ENCODE measurements around the gene LAPTM5.

LAPTM5 gene

DNA sequence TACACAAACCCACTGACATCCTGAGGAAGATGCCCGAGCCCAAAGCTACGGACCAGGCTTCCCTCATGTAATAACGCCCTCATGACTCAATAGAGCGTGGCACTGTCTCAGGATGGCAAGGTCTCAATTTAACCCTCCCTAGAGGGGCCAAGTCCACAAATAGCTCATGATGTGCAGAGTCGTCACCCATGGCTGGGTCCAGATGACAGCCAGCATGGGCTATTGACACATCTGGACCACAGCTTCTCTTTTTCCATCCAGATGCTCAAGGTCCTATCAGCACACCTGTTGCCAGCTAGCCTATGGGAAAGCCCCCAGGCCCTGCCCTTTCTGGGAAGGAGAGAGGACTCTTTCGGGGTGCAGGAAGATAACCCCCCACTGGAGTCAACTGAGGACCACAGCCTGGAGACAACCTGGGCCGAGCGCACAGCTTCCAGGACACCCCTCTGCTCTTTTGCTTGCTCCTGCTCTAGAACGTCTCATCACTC lies 2.8 kb downstream of the LAPTM5 start:
- Mint-ChIP-seq H3K36me3 (ENCODE audit: insufficient read depth) (peaks cover 57% of the 10 kb centered on the region), H3K9me3 (no peaks in the 10 kb centered on the region), H3K4me3 (peak overlapping the region; percentile 92), H3K27me3 (no peaks in the 10 kb centered on the region), H3K27ac (ENCODE audit: low read depth) (peak overlapping the region; percentile 94), H3K4me1 (peaks cover 92% of the 10 kb centered on the region)
- peak in 1 of 2 donors; percentile 24 for DNase-seq (ENCODE audit: low spot score in 2 of 2)
- ATAC-seq (replicated peaks; ENCODE audit: extremely low read depth, poor library complexity, severe bottlenecking): no peak

DNA sequence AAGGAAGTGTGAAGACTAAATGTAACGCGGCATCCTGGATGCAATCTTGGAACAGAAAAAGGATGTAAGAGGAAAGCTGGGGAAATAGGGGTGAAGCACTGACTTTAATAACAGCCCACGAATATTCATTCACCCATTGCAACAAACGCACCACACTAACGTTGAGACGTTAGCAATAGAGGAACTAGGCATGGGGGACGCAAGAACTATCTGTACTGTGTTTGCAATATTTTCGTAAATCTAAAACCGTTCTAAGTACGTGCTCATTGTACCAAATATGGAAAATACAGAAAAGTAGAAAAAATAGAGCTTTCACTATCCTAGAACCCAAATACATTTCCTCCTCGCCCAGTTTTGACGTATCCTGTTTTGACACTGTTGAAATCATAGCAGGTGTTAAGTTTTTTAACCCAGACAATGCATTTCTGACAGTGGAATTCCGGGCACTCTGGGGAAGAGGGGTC lies 3.9 kb downstream of the LAPTM5 start:
- Mint-ChIP-seq H3K4me3 (peak overlapping the region; percentile 92), H3K27me3 (no peaks in the 10 kb centered on the region), H3K4me1 (peaks cover 93% of the 10 kb centered on the region), H3K36me3 (ENCODE audit: insufficient read depth) (peaks cover 57% of the 10 kb centered on the region), H3K27ac (ENCODE audit: low read depth) (peak overlapping the region; percentile 94), H3K9me3 (no peaks in the 10 kb centered on the region)
- no peak for ATAC-seq (replicated peaks; ENCODE audit: extremely low read depth, poor library complexity, severe bottlenecking)
- DNase-seq (ENCODE audit: low spot score in 2 of 2): no peak

DNA sequence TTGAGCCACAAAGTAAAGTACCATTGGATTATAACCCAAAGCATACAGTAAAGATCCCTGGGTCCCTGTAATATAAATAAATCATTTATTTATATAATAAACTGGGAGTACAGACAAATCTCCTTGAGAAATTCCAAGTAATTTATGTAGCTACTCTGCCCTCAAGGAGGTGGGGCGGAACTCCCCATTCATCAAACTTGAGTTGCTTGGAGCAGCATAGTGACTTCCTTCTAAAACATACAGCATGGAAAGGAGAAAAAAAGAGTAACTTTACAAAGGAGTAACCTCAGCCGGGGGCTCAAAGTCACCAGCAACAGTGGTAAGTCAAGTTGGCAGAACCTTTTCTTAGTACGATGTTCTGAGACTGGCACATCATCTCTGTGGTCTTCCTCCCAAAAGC lies 4.5 kb downstream of the LAPTM5 start:
- H3K27ac Mint-ChIP-seq (ENCODE audit: low read depth): peak overlapping the region; percentile 94
- H3K27me3 Mint-ChIP-seq: no peaks in the 10 kb centered on the region
- peak overlapping the region; percentile 92 for H3K4me3 Mint-ChIP-seq
- no peaks in the 10 kb centered on the region for H3K9me3 Mint-ChIP-seq
- ATAC-seq (replicated peaks; ENCODE audit: extremely low read depth, poor library complexity, severe bottlenecking): no peak
- H3K4me1 Mint-ChIP-seq: peaks cover 93% of the 10 kb centered on the region
- DNase-seq (ENCODE audit: low spot score in 2 of 2): no peak
- peaks cover 61% of the 10 kb centered on the region for H3K36me3 Mint-ChIP-seq (ENCODE audit: insufficient read depth)

DNA sequence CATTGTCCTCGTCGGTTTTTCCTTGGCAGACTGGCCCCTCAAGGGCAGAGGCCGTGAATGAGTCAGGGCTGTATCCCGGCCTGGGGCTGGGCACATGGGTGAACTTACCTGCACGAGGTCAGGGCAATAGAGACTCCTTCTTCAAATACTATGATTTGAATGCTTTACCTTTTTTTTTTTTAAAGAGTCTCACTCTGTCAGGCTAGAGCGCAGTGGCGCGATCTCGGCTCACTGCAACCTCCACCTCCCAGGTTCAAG lies 5.0 kb downstream of the LAPTM5 start:
- Mint-ChIP-seq H3K27me3 (no peaks in the 10 kb centered on the region), H3K4me1 (peaks cover 95% of the 10 kb centered on the region), H3K9me3 (no peaks in the 10 kb centered on the region), H3K36me3 (ENCODE audit: insufficient read depth) (peaks cover 66% of the 10 kb centered on the region), H3K27ac (ENCODE audit: low read depth) (peak overlapping the region; percentile 94), H3K4me3 (peak overlapping the region; percentile 92)
- DNase-seq (ENCODE audit: low spot score in 2 of 2) (no peak), ATAC-seq (replicated peaks; ENCODE audit: extremely low read depth, poor library complexity, severe bottlenecking) (no peak)

DNA sequence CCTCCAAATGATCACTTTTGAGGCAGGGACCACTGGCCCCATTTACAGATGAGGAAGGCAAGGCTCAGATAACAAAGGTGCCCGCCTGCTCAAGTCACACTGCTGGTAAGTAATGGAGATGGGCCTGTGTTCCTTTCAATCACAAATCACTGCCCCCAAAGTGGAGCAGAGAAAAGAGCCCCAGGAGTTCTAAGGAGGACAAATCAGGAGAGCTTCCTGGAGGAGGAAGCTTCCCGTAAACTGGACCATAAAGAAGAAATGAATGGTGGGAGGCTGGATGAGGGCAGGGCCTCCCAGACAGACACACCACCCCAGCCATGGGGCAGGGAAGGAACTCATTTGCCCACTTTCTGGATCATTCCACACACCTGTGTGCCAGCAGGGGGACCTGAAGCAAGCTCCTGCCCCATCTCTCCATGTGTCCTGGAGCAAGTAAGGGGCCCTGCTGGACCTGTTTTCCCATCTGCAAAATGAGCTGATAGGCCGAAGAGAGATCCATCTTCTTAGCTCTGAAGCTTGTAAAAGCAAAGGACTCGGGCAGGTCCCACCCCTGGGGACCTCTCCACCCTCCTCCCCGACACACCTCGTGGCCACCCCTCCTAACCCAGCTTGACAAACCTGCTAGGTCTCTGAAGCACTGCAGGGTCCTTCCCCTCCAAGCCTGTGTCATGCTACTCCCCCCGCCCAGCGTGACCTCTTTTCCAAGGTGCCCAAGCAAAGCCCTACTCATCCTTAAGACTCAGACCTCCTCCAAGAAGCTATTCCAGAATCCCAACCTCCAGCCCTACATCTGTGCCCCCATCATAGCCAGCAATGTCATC lies 5.5 kb downstream of the LAPTM5 start:
- DNase-seq (ENCODE audit: low spot score in 2 of 2): no peak
- Mint-ChIP-seq H3K27ac (ENCODE audit: low read depth) (peak overlapping the region; percentile 94), H3K27me3 (no peaks in the 10 kb centered on the region), H3K4me1 (peaks cover 95% of the 10 kb centered on the region), H3K9me3 (no peaks in the 10 kb centered on the region), H3K4me3 (peak overlapping the region; percentile 92), H3K36me3 (ENCODE audit: insufficient read depth) (peaks cover 66% of the 10 kb centered on the region)
- ATAC-seq (replicated peaks; ENCODE audit: extremely low read depth, poor library complexity, severe bottlenecking): no peak

DNA sequence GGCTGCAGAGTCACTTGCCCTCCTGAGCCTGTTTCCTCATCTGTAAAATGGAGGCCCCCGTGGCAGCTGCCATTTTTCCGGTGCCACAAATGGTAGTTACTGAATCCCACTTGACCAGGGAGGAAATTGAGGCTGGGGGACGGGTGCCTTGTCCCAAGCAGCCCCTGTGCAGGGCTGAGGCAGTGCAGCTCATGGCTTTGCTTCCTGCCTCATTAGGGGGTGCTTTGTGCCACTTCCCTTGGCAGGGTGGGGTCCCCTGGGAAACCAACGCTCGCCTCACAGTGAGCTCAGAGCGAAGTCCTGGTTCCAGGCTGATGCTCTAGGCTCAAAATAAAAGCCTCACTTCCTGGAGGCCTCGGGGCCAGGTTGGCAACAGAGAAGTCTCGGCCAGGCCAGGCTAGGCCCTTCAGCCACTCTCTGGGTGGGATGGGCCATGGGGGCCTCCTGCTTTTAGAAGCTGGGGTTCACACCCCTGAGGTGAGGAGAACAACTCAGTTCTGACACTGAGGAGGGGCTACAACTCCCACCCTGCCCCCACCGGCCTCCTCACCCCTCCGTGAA lies 6.8 kb downstream of the LAPTM5 start:
- no peak for DNase-seq (ENCODE audit: low spot score in 2 of 2)
- H3K4me1 Mint-ChIP-seq: peaks cover 97% of the 10 kb centered on the region
- H3K36me3 Mint-ChIP-seq (ENCODE audit: insufficient read depth): peaks cover 68% of the 10 kb centered on the region
- ATAC-seq (replicated peaks; ENCODE audit: extremely low read depth, poor library complexity, severe bottlenecking): no peak
- no peaks in the 10 kb centered on the region for H3K9me3 Mint-ChIP-seq
- H3K27ac Mint-ChIP-seq (ENCODE audit: low read depth): peak overlapping the region; percentile 94
- no peaks in the 10 kb centered on the region for H3K27me3 Mint-ChIP-seq
- peak overlapping the region; percentile 92 for H3K4me3 Mint-ChIP-seq

DNA sequence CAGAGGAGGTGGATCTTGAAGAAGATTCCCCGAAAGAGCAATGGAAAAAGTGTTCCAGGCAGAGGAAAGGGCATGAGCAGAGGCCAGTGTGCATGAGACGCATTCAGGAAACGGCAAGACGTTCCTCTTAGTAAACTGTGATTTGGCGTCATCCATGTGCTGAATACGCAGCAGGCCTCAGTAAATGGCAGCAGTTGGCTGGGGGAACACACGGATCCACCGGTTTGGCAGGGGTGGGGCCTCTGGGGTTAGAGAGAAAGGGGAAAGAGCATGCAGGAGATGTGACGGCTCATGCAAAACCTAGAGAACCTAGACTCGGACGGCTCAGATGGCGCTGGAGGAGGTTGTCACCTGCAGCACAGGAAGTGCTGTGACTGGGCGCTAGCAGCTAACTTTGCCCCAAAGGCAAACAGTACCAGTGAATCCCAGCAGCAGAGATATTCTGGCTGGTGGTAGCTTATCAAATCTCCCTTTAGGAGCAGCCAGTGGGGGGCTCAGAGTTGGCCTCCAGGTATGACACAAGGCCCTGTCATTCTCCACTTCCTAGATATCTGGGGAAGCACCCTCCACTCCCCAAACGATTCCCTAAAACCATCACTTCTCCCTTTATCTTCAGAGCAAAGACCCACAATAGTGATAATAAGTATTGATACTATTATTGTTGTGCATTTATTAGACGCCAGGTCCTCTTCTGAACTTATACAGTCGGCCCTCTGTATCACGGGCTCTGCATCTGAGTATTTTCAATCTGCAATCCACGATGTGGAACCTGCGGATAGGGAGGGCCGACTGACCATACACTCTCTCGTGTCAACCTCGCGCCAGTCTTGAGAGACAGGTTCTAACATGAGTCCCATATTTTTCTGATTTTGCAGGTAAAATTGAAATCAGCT lies 7.6 kb downstream of the LAPTM5 start:
- peaks cover 60% of the 10 kb centered on the region for H3K36me3 Mint-ChIP-seq (ENCODE audit: insufficient read depth)

DNA sequence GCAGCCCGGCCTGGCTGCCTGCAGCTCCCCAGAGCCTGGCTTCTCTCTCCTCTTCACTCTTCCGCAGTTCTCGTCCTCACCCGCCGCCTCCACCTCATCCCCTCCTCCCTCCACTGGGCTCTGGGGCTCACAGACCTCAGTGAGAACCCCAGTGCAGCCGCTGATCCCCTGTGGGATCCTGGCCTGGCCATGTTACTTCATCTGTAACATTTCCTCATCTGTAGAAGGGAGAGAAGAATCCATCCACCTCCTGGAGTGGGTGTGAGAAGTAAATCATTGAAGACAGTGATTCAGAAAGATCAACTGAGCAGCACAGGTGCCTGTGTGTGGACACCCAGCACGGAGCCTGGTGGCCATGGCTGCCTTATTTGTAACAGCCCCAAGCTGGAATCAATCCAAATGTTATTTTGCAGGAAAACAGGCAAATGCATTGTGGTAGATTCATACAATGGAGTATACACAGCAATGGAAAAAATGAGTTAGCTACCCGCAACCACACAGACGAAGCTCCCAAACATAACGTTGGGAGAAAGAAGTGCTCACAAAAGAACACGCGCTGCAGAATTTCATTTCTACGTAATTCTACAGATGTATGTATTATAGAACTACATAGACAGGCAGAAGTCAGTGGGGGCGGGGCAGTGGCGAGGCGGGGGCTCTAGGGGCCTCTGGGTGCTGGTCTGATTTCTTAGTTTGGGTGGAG lies 8.7 kb downstream of the LAPTM5 start:
- Mint-ChIP-seq H3K27ac (ENCODE audit: low read depth) (peak overlapping the region; percentile 94), H3K9me3 (no peaks in the 10 kb centered on the region), H3K4me1 (peaks cover 97% of the 10 kb centered on the region), H3K4me3 (peak overlapping the region; percentile 92), H3K27me3 (no peaks in the 10 kb centered on the region), H3K36me3 (ENCODE audit: insufficient read depth) (peaks cover 59% of the 10 kb centered on the region)
- DNase-seq (ENCODE audit: low spot score in 2 of 2) (no peak), ATAC-seq (replicated peaks; ENCODE audit: extremely low read depth, poor library complexity, severe bottlenecking) (no peak)

More for the DNA sequence above, 7.6 kb downstream of the LAPTM5 start:
- peak; percentile 61 to 79 for DNase-seq (ENCODE audit: low spot score in 2 of 2)
- peak overlapping the region; percentile 92 for H3K4me3 Mint-ChIP-seq
- H3K27me3 Mint-ChIP-seq: no peaks in the 10 kb centered on the region
- peak overlapping the region; percentile 94 for H3K27ac Mint-ChIP-seq (ENCODE audit: low read depth)
- peaks cover 97% of the 10 kb centered on the region for H3K4me1 Mint-ChIP-seq
- ATAC-seq (replicated peaks; ENCODE audit: extremely low read depth, poor library complexity, severe bottlenecking): peak; percentile 83
- no peaks in the 10 kb centered on the region for H3K9me3 Mint-ChIP-seq

DNA sequence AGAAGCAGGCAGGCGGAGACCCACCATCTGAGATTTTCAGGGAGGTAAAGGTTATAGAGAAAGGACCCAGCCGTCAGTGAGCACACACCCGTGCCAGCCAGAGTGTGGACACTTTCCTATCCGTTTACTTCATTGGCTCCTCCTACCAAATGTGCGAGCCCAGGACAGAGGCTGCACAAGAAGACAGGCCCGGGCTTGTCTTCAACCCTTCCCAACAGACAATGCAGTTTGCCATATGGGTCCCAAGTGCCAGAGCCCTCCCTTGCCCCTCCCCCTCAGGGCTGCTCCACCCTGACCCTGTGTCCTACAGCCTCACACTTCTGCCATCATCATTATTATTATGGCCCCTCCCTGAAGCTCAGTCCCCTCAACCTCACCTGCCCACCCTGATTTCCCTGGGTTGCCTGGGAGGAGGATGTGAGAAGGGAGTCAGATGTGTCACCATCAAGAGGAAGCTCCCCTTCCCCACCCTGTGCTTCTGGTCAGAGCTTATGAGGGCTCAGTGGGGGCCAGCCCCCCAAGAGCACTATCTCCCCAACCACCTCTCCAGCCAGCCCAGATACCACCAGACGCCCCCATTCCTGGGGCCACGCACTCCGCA lies 9.4 kb downstream of the LAPTM5 start:
- Mint-ChIP-seq H3K4me1 (peaks cover 97% of the 10 kb centered on the region), H3K4me3 (peak overlapping the region; percentile 92), H3K9me3 (no peaks in the 10 kb centered on the region), H3K27ac (ENCODE audit: low read depth) (peak overlapping the region; percentile 94), H3K27me3 (no peaks in the 10 kb centered on the region), H3K36me3 (ENCODE audit: insufficient read depth) (peaks cover 60% of the 10 kb centered on the region)
- no peak for DNase-seq (ENCODE audit: low spot score in 2 of 2)
- no peak for ATAC-seq (replicated peaks; ENCODE audit: extremely low read depth, poor library complexity, severe bottlenecking)

DNA sequence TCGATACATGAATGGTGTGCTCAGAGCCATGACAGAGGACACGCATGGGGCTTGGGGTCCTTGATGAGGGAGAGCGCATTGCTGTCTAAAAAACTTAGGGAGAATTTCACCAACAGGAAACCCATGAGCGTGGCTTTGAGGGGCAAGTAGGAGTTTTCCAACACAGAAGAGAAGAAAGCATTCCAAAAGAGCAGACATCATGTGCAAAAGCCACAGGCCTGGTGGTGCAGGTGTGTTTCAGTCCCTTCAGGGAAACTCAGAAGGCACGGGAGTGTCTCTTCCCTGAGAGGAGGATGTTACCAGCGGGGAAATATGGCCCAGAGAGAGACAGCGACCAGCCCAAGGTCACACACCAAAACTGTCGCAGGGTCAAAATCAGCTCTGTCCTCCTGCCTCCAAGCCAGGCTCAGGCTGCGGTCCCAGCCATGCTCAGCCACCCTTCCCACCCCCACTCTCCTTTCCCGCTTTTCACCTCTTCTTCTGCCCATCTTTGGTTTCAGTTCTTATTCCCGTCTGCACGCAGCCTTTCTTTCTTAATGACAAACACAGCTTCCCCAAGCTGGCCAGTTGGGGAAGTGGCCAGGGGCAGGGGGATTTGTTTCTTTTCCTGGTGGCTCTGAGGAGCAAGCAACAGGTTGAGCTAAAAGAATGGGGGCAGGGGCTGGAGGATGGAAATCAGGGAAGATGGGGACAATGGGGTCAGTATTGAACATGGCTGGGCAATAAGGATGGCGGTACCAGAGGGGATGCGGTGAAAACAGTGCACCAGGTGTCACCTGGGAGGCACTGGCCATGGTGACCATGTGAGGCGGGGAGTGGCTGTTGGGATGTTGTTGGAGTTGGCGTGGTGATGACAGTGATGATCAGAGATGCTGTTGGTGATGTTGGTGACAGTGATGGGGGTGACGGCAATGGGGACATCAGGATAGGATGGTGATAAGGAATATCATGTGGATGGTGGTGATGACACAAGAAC lies 10.3 kb downstream of the LAPTM5 start:
- no peaks in the 10 kb centered on the region for H3K9me3 Mint-ChIP-seq
- no peak for DNase-seq (ENCODE audit: low spot score in 2 of 2)
- peak overlapping the region; percentile 94 for H3K27ac Mint-ChIP-seq (ENCODE audit: low read depth)
- H3K4me1 Mint-ChIP-seq: peaks cover 97% of the 10 kb centered on the region
- H3K4me3 Mint-ChIP-seq: peak overlapping the region; percentile 92
- no peak for ATAC-seq (replicated peaks; ENCODE audit: extremely low read depth, poor library complexity, severe bottlenecking)
- H3K27me3 Mint-ChIP-seq: no peaks in the 10 kb centered on the region
- H3K36me3 Mint-ChIP-seq (ENCODE audit: insufficient read depth): peaks cover 63% of the 10 kb centered on the region
